GM20000 (cell line): Measurements from ENCODE around the gene MERTK.

Source experiments
- DNase-seq: peaks from one replicate; pipeline ENCODE4 v3.0.0; 2012; ENCODE audit warnings: low spot score
- CTCF ChIP-seq: IDR thresholded peaks from 2 replicates; pipeline ENCODE4 v1.5.1; 2012; ENCODE audit warnings: mild to moderate bottlenecking, control low read depth; ENCODE audit errors: extremely low read depth, missing control alignments

MERTK gene

GRCh38 chr2:111944531-111945210 lies 46.3 kb downstream of the MERTK start:
- no peak for DNase-seq
- TF ChIP-seq CTCF: no peak

GRCh38 chr2:111945444-111946293 lies 47.3 kb downstream of the MERTK start:
- no peak for DNase-seq

GRCh38 chr2:111946294-111947114 lies 48.1 kb downstream of the MERTK start:
- no peak for DNase-seq
- no peak for TF ChIP-seq CTCF

More at GRCh38 chr2:111945444-111946293, 47.3 kb downstream of the MERTK start:
- TF ChIP-seq CTCF: no peak

GRCh38 chr2:111947219-111947618 lies 48.8 kb downstream of the MERTK start:
- TF ChIP-seq CTCF: no peak
- DNase-seq: no peak

- DNase-seq: no peak
- no peak for TF ChIP-seq CTCF
Observed at GRCh38 chr2:111948832-111949231, 50.4 kb downstream of the MERTK start.

GRCh38 chr2:111950236-111950635 lies 51.8 kb downstream of the MERTK start:
- no peak for TF ChIP-seq CTCF
- DNase-seq: no peak

GRCh38 chr2:111951486-111951885 lies 53.1 kb downstream of the MERTK start:
- DNase-seq: no peak
- TF ChIP-seq CTCF: no peak
